Type B pancreatic cell (in vitro differentiated cells): ENCODE results near the gene ZBTB20. TPM values are rescaled to one million over a fixed set of nuclear protein-coding genes. Genes with fewer than 3 reads are reported as not detected.

Experiments
- DNase-seq: peaks from one replicate; pipeline ENCODE4 v3.0.0; 2021; ENCODE audit warnings: mixed read lengths; ENCODE audit not compliant: unreplicated experiment; ENCODE audit errors: extremely low spot score
- H3K27ac Mint-ChIP-seq: 2 replicates; pipeline ENCODE4 v1.8.0; 2021; ENCODE audit warnings: mild to moderate bottlenecking, mixed read lengths
- H3K27me3 Mint-ChIP-seq: 2 replicates; pipeline ENCODE4 v1.8.0; 2021; ENCODE audit warnings: mixed read lengths
- H3K36me3 Mint-ChIP-seq: 2 replicates; pipeline ENCODE4 v1.8.0; 2021; ENCODE audit warnings: mixed read lengths
- H3K4me1 Mint-ChIP-seq: one replicate; pipeline ENCODE4 v1.8.0; 2021; ENCODE audit warnings: mixed read lengths; ENCODE audit not compliant: unreplicated experiment
- H3K4me3 Mint-ChIP-seq: 2 replicates; pipeline ENCODE4 v1.8.0; 2021; ENCODE audit warnings: mild to moderate bottlenecking, mixed read lengths
- H3K9me3 Mint-ChIP-seq: 2 replicates; pipeline ENCODE4 v1.8.0; 2021; ENCODE audit warnings: mixed read lengths
- total RNA-seq: library from RNA; stranded (reverse); gene quantifications from 2 replicates; pipeline ENCODE4 v1.2.1, GENCODE V29; 2021; ENCODE audit warnings: low replicate concordance
- TF ChIP-seq, protein P1 (sequence below): fragments of 200-600 bp; sonication (generic); conservative IDR thresholded peaks from 2 replicates; pipeline ENCODE4 v1.5.0; 2021; ENCODE audit warnings: antibody characterized with exemption, mild to moderate bottlenecking

ZBTB20 gene
- total RNA-seq, 1 donor from 2014 or later: 14.4 TPM

DNA sequence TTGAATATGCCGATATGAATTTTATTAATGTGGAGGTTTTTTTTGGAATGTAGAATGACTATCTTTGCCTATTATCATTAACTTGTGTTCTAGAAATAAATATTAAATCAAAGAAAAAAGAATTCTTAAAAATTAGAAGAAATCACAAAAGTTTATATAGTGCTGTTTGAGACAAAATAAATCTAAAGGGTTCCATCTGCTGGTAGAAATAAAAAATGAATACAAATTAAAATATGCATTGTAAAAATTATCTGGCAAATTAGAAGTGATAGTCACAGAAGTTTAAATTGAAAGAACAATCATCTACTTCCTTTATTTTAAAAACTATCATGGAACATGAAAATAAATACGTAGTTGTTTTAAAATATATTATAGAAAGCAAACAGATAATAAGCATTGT, 22.7 kb upstream of the ZBTB20 start:
- H3K27ac Mint-ChIP-seq: no peak overlapping the region
- DNase-seq: no peak
- H3K27me3 Mint-ChIP-seq: no peaks in the 10 kb centered on the region
- TF ChIP-seq, protein P1, sequence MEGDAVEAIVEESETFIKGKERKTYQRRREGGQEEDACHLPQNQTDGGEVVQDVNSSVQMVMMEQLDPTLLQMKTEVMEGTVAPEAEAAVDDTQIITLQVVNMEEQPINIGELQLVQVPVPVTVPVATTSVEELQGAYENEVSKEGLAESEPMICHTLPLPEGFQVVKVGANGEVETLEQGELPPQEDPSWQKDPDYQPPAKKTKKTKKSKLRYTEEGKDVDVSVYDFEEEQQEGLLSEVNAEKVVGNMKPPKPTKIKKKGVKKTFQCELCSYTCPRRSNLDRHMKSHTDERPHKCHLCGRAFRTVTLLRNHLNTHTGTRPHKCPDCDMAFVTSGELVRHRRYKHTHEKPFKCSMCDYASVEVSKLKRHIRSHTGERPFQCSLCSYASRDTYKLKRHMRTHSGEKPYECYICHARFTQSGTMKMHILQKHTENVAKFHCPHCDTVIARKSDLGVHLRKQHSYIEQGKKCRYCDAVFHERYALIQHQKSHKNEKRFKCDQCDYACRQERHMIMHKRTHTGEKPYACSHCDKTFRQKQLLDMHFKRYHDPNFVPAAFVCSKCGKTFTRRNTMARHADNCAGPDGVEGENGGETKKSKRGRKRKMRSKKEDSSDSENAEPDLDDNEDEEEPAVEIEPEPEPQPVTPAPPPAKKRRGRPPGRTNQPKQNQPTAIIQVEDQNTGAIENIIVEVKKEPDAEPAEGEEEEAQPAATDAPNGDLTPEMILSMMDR: peak; percentile 52
- H3K4me1 Mint-ChIP-seq: no peaks in the 10 kb centered on the region
- H3K4me3 Mint-ChIP-seq: no peak overlapping the region
- no peaks in the 10 kb centered on the region for H3K9me3 Mint-ChIP-seq
- H3K36me3 Mint-ChIP-seq: no peaks in the 10 kb centered on the region

DNA sequence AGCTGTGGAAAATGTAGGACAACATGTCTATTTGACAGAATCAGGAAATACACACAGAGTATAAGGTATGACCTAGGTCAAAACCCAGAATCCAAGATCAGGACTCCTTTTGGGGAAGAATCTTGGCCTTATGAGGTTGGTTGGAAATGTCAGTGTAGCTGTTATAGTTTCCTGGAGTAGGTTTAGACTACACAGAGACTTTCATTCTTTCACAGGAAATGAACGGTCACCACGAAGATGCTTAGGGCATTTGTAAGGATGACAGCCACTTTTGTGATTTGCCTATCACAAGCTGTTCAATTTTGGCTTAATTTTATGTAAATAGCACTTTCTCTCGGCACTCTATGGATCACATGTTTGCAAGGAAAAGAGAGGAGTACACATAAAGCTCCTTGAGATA, 18.6 kb upstream of the ZBTB20 start:
- Mint-ChIP-seq H3K4me1 (no peaks in the 10 kb centered on the region), H3K9me3 (no peaks in the 10 kb centered on the region), H3K27me3 (no peaks in the 10 kb centered on the region), H3K27ac (no peak overlapping the region), H3K36me3 (no peaks in the 10 kb centered on the region), H3K4me3 (no peak overlapping the region)
- TF ChIP-seq, protein P1: no peak
- DNase-seq: no peak

DNA sequence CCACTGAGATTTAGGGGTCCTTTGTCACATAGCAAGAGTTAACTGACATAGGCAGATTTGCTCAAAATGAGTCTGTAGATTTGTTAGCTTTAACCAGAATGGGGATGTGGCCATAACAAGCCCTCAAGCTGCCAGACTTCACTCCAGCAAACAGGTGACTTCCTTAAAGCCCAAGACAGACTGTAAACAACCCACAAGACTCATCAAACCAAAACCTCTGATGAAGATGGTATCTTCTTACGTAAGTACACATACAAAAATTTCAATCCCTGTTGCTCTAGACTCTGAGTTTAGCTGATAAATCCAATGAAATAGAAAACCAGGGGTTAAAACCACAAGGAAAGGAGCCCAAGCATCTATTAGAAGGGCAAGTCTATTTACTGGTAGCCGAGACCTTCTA, 18.2 kb upstream of the ZBTB20 start:
- Mint-ChIP-seq H3K36me3 (no peaks in the 10 kb centered on the region), H3K4me3 (no peak overlapping the region), H3K4me1 (no peaks in the 10 kb centered on the region), H3K27ac (no peak overlapping the region), H3K9me3 (no peaks in the 10 kb centered on the region), H3K27me3 (no peaks in the 10 kb centered on the region)
- DNase-seq: no peak
- TF ChIP-seq, protein P1: no peak

DNA sequence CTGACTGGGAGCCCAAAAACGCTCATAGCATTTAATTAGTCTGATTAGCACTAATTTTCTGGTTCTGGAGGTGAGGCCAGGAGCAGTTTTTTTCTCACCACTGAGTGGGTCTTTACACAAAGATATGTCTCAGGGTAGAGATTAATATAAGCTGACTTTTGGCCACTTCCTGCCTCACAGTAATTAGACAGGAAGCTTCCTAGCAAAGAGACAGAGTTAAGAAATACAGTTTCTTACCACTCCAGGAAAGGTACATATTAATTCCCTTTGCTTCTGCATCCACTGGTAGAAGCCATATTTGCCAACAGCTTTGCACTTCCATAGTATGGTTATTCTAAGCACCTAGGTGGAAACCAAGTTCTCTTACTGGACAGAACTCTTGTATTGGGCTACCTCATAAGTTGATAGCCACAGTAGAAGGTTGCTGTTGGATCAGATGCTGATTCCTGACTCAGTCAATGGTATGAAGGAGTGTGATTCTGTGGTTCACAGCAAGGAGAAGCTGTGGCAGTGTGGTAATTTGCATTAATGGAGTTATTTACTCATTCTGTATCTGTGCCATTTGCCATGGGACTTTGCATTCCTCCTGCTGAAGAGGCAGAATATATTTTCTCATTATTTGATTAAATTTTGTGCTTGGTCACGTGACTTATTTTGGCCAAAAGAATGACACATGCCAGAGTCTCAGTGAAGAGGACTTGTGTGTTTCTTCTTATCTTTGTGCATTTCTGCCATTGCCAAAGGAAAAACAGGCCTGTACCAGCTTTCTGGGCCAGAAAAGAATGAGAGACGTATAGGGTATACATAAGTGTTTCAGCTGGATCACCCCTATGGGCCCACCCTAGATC, 17.5 kb upstream of the ZBTB20 start:
- Mint-ChIP-seq H3K4me3 (no peak overlapping the region), H3K4me1 (no peaks in the 10 kb centered on the region), H3K9me3 (no peaks in the 10 kb centered on the region), H3K27ac (no peak overlapping the region), H3K27me3 (no peaks in the 10 kb centered on the region), H3K36me3 (no peaks in the 10 kb centered on the region)
- TF ChIP-seq, protein P1: no peak
- DNase-seq: no peak

DNA sequence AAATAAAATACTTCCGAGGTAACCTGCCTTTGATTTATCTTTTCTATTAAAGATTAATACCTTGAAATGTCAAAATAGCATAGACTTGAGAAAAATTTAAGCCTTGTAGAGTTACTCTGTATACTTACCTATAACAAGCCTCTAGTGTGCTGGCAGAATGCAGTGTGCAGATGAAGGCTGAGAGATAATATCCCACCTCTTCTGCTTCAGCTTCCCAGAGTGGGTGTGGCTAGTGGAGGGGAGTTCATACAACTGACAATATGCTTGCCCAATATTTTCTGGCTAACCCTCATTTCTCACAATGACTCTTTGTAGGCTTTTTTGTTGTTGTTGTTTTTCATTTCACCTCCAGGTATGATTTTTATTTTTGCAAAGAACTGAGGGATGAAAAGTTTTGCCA, 15.7 kb upstream of the ZBTB20 start:
- Mint-ChIP-seq H3K27ac (no peak overlapping the region), H3K36me3 (no peaks in the 10 kb centered on the region), H3K9me3 (peaks cover 6% of the 10 kb centered on the region), H3K4me1 (no peaks in the 10 kb centered on the region), H3K27me3 (no peaks in the 10 kb centered on the region), H3K4me3 (no peak overlapping the region)
- TF ChIP-seq, protein P1: no peak
- no peak for DNase-seq
